NCI-H1694 treated with DMSO at 0.1 percent for 48 hours (cell line): ENCODE measurements around the gene TAS2R41.

Source experiments
- DNase-seq: peaks from one replicate; lab custom pipeline; 2025; lab: John Stamatoyannopoulos, UW

The TAS2R41 gene

DNA sequence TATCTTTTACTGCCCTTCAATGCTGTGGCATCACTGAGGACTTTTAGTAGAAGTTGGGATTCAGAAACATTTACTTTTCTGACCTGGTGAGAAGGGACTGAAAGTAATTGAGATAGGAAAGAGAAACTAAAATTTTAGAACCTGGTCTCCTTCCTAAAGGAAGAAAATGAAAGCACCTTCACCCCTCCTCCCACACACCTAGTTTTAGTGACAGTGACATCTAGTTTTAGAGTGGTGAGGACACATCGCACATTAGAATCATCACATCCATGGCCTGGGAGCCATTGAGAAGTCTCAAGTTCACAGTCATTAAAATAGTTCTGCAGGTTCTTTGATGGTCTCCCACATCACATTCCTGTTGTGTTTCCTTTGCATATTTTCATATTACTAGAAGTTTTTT lies 16.1 kb downstream of the TAS2R41 start:
- no peak for DNase-seq

DNA sequence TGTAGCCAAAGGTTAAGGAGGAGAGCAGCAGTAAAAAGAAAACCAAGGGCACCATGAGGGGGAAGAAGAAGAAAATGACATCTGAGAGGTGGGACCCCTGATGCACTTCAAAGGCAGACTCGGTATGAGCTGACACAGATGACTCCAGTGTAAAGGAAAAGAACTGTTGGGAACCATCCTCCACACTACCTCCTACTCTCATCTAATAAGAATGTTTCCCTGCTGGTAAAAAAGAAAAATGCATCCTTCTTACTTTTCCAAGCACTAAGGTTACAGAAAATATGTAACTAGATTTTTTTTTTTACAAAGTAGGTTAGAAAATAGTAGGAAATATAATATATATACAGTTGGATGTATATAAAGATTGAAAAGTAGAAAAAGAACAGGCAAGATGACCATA lies 16.9 kb downstream of the TAS2R41 start:
- DNase-seq, result no peak

GRCh38 chr7:143495851-143496250 lies 18.2 kb downstream of the TAS2R41 start:
- DNase-seq, result no peak

DNA sequence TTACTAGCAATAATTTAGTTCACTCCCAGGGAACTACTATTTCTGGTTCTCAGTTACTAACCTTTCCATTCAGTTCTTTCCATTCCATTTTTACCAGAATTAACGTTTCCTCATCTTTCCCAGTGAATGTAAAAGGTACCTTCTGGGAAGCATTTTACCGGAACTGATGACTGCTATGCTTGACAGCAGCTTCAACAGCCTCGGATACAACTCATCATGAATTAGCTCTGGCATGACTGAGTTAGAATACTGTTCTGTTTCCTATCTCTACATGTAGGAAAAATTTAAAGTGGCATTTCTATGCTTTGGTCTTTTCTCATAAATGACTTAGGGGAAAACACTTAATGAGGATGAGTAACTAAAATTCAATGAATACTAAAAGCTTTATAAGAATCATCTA lies 18.6 kb downstream of the TAS2R41 start:
- DNase-seq, result no peak

GRCh38 chr7:143497008-143497795 lies 19.5 kb downstream of the TAS2R41 start:
- no peak for DNase-seq

DNA sequence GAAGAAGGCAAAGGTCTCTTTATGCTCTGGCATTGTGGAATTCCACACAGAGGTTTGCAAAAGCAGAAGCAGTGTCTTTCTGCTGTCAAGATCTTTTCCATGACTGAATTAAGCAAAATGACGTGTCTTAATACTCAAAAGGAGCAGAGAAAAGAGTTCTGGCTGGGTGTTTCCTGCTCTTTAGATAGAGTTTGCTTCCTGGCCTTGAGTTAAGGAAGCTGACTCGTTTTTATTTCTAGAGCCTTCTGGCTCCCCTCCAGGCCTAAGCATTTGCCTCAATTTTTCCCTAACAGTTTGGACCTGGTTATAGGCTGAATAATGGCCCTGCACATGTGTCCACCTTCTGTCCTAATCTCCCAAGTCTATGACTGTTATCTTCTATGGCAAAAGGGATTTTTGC lies 21.6 kb downstream of the TAS2R41 start:
- no peak for DNase-seq

DNA sequence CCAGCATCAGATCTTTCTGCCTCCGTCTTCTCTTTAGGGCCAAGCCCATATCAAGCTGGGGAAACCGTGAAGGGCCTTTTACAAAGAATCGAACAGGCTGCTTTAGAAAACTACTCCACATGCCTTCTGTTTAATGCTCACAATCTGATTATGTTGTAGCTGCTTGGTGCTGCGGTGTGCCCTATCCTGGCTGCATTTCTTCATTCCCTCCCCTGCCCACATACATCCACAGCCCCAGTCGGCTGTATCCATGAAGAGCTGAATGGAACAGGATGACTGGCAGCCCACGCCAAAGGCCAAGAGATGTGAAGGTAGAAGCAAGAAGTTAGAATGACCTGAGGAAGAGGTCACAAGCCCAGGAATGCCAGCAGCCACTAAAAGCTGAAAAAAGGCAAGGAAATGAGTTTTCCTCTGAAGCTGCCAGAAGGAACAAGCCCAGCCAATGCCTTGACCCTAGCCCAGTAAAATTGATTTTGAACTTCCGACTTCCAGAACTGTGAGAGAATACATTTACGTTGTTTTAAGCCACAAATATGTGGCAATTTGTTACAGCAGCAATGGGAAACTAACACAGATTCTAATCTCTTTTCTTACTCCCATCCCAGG lies 22.2 kb downstream of the TAS2R41 start:
- DNase-seq, result no peak

DNA sequence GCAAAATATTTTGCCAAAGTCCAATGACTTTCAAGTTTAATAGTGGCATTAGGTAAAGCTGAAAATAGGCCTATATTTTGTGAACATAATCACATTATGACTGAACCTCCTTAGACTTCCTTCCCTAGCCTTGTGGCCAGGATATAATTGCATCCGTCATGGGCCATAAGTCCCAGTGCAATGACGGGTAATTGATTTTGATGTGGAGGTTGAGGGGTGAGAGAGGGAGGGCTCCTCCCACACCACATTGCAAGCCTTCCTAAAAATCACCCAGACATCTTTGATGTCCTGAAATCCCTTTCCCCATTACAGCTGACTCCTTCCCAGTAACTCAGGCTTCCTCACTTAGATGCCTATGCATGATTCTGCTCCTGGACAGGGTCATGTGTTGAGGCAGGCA lies 25.6 kb downstream of the TAS2R41 start:
- DNase-seq, result no peak

GRCh38 chr7:143504215-143504936 lies 26.7 kb downstream of the TAS2R41 start:
- no peak for DNase-seq

GRCh38 chr7:143504937-143505297 lies 27.2 kb downstream of the TAS2R41 start:
- no peak for DNase-seq

DNA sequence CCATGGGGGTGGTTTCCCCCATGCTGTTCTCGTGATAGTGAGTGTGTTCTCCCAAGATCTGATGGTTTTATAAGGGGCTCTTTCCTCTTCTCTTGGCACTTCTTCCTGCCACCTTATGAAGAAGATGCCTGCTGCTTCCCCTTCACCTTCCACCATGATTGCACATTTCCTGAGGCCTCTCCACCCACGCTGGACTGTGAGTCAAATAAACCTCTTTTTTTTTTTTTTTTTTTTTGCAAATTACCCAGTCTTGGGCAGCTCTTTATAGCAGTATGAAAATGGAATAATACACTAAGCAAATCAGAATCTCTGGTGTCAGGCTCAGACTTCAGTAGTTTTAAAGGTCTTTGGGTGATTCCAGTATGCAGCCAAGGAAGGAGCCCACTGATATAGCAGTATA lies 28.2 kb downstream of the TAS2R41 start:
- no peak for DNase-seq

GRCh38 chr7:143507094-143507518 lies 29.4 kb downstream of the TAS2R41 start:
- no peak for DNase-seq

GRCh38 chr7:143507534-143508055 lies 29.9 kb downstream of the TAS2R41 start:
- DNase-seq, result no peak

DNA sequence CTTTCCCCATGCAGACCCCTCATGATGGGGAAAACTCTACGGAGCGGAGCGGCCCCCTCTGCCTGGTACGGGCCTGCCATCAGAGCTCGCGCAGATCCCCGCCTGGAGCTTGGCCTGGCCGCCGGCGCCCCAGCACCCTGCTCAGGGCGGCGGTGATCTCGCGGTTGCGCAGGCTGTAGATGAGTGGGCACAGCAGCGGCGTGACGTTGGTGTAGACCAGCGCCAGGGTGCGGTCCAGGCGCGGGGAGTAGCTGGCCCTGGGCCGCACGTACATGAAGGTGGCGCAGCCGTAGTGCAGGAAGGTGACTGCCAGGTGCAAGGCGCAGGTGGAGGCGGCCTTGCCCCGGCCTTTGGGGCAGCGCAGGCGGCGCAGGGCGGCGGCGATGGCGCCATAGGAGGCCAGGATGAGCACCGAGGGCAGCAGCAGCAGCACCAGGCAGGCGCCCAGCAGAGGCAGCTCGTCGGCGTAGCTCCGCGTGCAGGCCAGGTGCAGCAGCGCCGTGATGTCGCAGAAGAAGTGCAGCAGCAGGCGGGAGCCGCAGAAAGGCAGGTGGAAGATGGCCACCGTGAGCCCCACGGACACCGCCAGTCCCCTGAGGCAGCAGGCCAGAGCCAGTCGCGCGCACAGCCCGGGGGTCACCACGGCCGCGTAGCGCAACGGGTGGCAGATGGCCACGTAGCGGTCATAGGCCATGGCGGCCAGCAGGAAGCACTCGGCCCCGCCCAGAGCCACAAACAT lies 33.4 kb downstream of the TAS2R41 start:
- no peak for DNase-seq

DNA sequence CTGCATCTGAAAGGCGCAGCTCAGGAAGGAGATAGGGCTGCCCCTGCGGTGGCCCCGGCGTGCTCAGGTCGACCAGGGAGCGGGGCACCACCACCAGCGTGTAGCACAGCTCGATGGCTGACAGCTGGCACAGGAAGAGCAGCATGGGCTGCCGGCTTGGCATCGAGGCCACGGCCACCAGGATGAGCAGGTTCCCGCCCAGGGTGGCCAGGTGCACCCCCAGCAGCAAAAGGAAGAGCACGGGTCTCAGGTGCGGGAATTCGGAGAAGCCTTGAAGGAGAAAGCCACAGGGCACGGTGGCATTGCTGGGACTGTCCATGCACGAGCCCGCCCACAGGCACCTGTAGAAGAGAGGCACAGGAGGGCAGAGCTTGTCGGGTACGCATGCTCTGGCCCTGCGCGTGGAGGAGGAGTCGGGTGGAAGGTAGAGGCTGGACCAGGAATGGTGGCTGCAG lies 33.9 kb downstream of the TAS2R41 start:
- no peak for DNase-seq

DNA sequence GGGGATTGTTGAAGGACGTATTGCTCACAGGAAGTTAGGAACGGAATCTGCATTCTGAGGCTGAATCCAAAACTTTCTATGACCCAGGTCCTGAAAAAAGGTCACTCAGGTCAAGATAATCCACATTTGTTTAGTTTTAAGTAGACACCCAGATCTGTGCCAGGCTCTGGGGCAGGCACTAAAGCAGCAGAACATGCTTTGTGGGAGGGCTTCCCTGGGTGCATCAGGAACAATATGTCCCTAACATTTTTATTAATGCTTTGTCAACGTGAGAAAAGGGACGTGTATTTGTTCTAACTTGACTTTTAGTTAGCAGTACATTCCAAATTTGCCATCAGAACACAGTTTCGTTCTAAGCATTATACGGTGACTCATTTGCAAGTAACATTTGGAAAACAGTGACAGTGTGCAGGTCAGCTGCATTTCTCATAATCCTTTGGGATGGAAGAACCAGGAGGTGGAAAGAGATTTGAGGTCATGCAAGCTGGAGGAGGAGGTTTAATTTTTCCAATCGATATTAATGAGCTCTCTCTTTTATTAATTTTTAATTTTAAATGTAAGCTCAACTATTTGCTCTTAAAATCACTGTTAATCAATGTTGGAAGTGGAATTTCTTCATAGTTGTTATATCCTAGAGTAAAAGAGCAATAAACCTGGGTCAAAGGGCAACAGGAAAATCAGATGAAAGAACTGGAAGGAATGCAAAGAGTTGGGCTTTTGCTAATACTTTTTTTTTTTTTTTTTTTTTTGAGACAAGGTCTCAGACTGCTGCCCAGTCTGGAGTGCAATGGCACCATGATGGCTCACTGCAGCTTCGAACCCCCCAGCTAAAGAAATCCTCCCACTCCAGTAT lies 35.0 kb downstream of the TAS2R41 start:
- no peak for DNase-seq

- DNase-seq, result no peak
These were observed 36.8 kb downstream of the TAS2R41 start for GRCh38 chr7:143514487-143514886.

DNA sequence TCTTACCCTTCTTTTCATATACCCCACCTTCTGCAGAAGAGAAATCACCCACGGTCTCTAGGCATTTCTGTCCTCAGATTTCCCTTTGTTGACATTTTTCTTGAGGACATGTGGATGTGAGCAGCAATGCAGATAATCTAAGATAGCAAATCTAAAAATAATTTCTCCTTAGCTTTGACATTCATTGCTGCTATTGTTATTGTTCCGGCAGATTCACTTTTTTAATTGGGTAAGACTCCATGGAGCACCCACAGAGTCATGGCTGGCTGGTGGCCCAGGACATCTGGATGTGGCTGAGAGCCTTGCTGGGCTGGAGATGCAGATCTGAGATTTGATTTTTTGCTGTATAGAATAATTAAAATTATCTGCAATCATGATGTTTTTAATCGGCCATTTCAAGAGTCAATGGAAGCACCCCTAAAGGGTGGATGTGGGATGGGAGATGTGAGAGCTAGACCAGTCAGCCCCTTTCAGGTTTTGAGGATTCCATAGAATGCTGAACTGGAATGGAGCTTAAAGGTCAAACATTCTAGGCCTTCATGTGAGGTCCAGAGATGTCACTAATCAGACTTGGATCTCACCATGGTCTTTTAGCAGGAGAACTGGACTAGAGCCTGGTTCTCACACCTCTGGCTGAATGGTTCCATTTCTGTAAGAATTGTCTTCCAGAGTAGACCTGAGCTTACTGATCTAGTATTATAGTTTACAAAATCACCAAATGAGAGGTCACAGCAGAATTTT lies 37.5 kb downstream of the TAS2R41 start:
- DNase-seq, result no peak

DNA sequence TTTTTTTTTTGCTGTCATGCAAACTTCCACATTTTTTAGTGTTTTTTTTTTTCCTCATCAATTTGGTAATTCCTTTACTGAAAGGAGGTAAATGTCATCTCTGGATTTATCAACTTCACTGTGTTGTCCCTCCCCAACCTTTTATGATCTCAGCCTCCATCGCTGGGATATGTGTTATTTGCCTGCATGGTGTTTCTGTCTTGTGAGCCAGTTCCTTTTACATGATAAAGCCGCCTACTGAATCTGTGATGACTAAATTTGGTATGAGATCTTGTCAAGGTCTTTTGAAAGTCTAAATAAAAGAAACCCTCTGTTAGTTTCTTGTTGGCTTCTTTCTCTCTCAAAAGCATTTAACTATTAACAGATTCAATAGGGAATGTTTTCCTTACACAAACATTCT lies 39.3 kb downstream of the TAS2R41 start:
- no peak for DNase-seq

DNA sequence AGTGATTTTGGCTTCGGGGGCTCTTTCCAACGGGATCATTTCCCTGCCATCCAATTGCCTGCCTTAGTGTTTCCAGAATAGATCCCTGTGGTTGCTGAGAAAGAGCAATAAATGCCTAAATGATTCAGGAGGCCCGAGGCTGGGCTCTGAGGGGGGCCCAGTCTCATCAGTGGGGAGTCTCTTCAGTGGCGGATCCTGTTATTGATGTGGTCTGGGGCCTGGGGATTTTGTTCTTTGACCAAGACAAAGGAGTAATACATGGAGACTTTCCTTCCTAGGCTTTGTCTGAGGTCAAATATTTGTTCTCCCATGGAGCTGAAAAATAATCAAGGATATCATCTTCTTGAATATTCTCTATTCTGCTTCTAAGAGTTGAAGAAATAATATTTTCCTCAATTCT lies 40.8 kb downstream of the TAS2R41 start:
- no peak for DNase-seq

GRCh38 chr7:143518941-143519340 lies 41.3 kb downstream of the TAS2R41 start:
- no peak for DNase-seq
